ENCODE measurements around the gene CD48. TPM values are rescaled to one million over a fixed set of nuclear protein-coding genes. Genes with fewer than 3 reads are reported as not detected.

CD48 gene
- total RNA-seq, 1 donor from 2014 or later: not detected

DNA sequence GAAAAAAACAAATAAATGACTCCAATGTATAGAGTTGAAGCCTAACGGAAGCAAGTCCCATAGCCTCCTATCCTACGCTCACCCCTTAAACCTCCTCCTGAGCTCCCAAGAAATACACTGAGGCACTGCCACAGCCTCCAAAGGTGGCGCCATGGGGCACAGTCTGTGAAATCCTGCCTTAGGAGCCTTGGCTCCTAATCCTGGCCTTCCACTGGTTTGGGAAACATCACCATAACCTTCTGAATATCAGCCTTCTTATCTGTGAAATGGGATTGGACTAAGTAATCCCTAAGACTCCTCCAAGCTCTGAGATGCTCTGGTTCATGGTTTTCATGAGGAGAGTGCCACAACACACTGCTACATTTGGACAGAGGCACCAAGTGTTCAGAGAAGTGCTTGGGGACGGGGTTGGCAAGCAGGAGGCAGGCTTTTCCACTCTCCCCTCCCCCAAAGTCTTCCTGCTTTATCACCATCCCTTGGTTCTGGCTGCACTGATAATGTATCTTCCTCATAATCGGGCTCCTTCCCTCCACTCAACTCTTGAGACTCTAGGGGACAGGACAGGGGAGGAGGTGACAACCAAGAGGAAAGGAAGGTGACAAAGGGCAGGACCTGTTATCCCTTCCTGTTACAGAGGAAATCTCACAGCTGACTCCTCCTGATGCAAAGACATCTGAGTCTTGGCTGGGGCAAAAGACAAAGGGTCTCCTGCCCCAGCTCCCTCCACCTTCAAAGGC, 30.2 kb upstream of the CD48 start:
- no peak for TF ChIP-seq CTCF (conservative IDR thresholded peaks at IDR 0.05)
- H3K36me3 Mint-ChIP-seq (ENCODE audit: low read depth): no peaks in the 10 kb centered on the region
- no peak for DNase-seq (ENCODE audit: low read depth, low spot score)
- no peak overlapping the region for H3K4me3 Mint-ChIP-seq
- H3K27me3 Mint-ChIP-seq (ENCODE audit: low read depth): peaks cover 20% of the 10 kb centered on the region
- H3K9me3 Mint-ChIP-seq: no peaks in the 10 kb centered on the region
- H3K27ac Mint-ChIP-seq (ENCODE audit: unreplicated experiment): no peak overlapping the region
- H3K4me1 Mint-ChIP-seq: peaks cover 6% of the 10 kb centered on the region

DNA sequence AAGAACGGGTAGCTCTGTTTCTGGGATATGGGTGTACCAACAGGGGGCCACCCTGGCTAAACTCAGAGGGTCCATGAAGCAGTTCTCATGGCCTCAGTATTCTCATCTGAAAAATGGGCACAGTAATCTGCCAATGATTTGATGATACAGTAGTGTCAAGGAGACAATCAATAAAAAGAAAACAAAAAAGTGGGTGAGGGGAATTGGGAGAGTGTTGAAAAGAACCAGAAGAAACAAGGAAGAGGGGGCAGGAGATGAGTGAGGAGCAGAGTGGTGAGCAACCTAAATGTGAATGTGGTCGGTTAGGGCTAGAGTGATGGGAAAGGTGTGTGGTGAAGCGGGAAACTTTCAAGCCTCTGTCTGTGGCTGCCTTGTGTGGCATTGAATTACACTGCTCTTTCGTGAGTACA, 29.5 kb upstream of the CD48 start:
- Mint-ChIP-seq H3K27me3 (ENCODE audit: low read depth) (peaks cover 20% of the 10 kb centered on the region), H3K4me1 (peaks cover 6% of the 10 kb centered on the region), H3K36me3 (ENCODE audit: low read depth) (no peaks in the 10 kb centered on the region), H3K4me3 (no peak overlapping the region), H3K27ac (ENCODE audit: unreplicated experiment) (no peak overlapping the region), H3K9me3 (no peaks in the 10 kb centered on the region)
- TF ChIP-seq CTCF (conservative IDR thresholded peaks at IDR 0.05): no peak
- no peak for DNase-seq (ENCODE audit: low read depth, low spot score)

DNA sequence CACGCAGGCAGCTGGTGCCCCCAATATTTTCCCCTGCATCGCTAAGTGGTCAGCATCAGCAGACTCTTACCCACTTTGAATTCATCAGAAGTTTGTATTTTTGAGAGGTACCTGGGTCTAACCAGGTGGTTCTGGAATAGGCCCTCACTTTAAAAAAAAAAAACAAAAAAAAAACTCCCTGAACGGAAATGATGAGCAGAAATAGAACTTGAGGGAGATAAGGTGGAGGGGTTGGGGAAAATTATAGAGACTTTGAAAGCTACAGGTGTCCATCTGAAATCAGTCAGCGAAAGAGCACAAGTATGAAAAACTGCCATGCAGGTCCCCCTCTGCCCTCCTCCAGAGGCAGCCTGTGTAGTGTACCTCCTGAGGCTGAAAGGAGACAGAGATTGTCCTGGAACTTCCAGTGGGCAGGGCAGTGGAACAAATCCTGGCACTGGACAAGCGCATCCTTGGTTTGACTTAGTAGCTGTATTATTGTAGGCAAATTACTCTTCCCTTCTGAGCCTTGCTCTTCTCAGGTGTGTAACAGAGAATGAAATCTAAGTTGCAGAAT, 28.6 kb upstream of the CD48 start:
- TF ChIP-seq CTCF (conservative IDR thresholded peaks at IDR 0.05): no peak
- H3K4me1 Mint-ChIP-seq: peaks cover 3% of the 10 kb centered on the region
- H3K27ac Mint-ChIP-seq (ENCODE audit: unreplicated experiment): no peak overlapping the region
- DNase-seq (ENCODE audit: low read depth, low spot score): no peak
- H3K27me3 Mint-ChIP-seq (ENCODE audit: low read depth): peaks cover 20% of the 10 kb centered on the region
- H3K36me3 Mint-ChIP-seq (ENCODE audit: low read depth): no peaks in the 10 kb centered on the region
- H3K4me3 Mint-ChIP-seq: no peak overlapping the region
- no peaks in the 10 kb centered on the region for H3K9me3 Mint-ChIP-seq

DNA sequence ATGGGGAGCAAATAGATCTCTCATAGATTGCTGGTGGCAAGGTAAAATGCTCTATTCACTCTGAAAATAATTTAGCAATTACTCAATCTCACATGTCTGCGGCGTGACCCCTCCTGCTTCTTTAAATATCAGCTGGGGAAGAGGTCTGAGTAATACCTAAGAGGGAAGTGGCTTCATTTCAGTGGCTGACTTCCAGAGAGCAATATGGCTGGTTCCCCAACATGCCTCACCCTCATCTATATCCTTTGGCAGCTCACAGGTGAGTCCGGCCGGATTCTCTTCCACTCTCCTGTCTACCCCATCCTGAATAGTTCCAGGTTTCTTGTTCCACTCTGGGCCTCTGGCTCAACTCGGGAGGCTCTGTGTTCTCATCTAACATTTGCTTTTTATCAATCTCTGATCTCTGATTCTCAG, 27.5 kb upstream of the CD48 start, which contains the start of gene SLAMF7:
SLAMF7 (plus strand) TSS at position 150 of the 414 bp plus-strand sequence; CDS start at position 205, 55 bp downstream.
- H3K4me1 Mint-ChIP-seq: no peaks in the 10 kb centered on the region
- peaks cover 23% of the 10 kb centered on the region for H3K27me3 Mint-ChIP-seq (ENCODE audit: low read depth)
- no peak within 1 kb of the TSS for H3K4me3 Mint-ChIP-seq
- H3K9me3 Mint-ChIP-seq: no peaks in the 10 kb centered on the region
- no peak within 1 kb of the TSS for H3K27ac Mint-ChIP-seq (ENCODE audit: unreplicated experiment)
- H3K36me3 Mint-ChIP-seq (ENCODE audit: low read depth): no peaks in the 10 kb centered on the region
- TF ChIP-seq CTCF (conservative IDR thresholded peaks at IDR 0.05): no peak
- DNase-seq (ENCODE audit: low read depth, low spot score): no peak

GRCh38 chr1:160738271-160738670, 26.6 kb upstream of the CD48 start:
- no peaks in the 10 kb centered on the region for H3K9me3 Mint-ChIP-seq
- H3K4me3 Mint-ChIP-seq: no peak overlapping the region
- H3K4me1 Mint-ChIP-seq: no peaks in the 10 kb centered on the region
- no peak for TF ChIP-seq CTCF (conservative IDR thresholded peaks at IDR 0.05)
- no peak for DNase-seq (ENCODE audit: low read depth, low spot score)
- peaks cover 23% of the 10 kb centered on the region for H3K27me3 Mint-ChIP-seq (ENCODE audit: low read depth)
- no peaks in the 10 kb centered on the region for H3K36me3 Mint-ChIP-seq (ENCODE audit: low read depth)
- H3K27ac Mint-ChIP-seq (ENCODE audit: unreplicated experiment): no peak overlapping the region
